WTC11 (cell line): Measurements from ENCODE around the gene GRB10. TPM values are rescaled to one million over a fixed set of nuclear protein-coding genes. Genes with fewer than 3 reads are reported as not detected.

Experiments used
- ATAC-seq: fragments of 200-7000 bp; cut with Tn5 transposase; 2 replicates; pipeline ENCODE4 v1.10.0; 2021; ENCODE audit warnings: mild to moderate bottlenecking, moderate library complexity
- CTCF ChIA-PET: fragments of 300-600 bp; sonication (Branson Sonifier 250); formaldehyde crosslinking; loops from one replicate; lab custom pipeline; 2021; ENCODE audit warnings: antibody characterized with exemption; lab: Charles Lee
- POLR2A ChIA-PET: fragments of 350-600 bp; sonication (Branson Sonifier 250); formaldehyde crosslinking; loops from one replicate; lab custom pipeline; 2021; ENCODE audit warnings: antibody characterized with exemption; lab: Charles Lee
- DNase-seq: peaks from one replicate; pipeline ENCODE4 v3.0.0; 2021; ENCODE audit warnings: low spot score
- H3K27ac Mint-ChIP-seq: 2 replicates; pipeline ENCODE4 v1.8.0; 2021; ENCODE audit warnings: mixed read lengths
- H3K27me3 Mint-ChIP-seq: 2 replicates; pipeline ENCODE4 v1.8.0; 2021; ENCODE audit warnings: low read depth, mild to moderate bottlenecking, moderate library complexity, mixed read lengths
- H3K36me3 Mint-ChIP-seq: 2 replicates; pipeline ENCODE4 v1.8.0; 2021; ENCODE audit warnings: mixed read lengths
- H3K4me1 Mint-ChIP-seq: 2 replicates; pipeline ENCODE4 v1.8.0; 2022; ENCODE audit warnings: mixed read lengths
- H3K4me3 Mint-ChIP-seq: 2 replicates; pipeline ENCODE4 v1.8.0; 2021; ENCODE audit warnings: mild to moderate bottlenecking, moderate library complexity, mixed read lengths
- H3K9me3 Mint-ChIP-seq: 2 replicates; pipeline ENCODE4 v1.8.0; 2021; ENCODE audit warnings: mixed read lengths
- CREM ChIP-seq: sonication (generic); formaldehyde crosslinking; IDR thresholded peaks from 2 replicates; pipeline ENCODE4 v1.8.1; 2022; ENCODE audit warnings: mild to moderate bottlenecking, missing genetic modification reagents, moderate library complexity
- GABPB1 ChIP-seq: sonication (generic); formaldehyde crosslinking; IDR thresholded peaks from 2 replicates; pipeline ENCODE4 v1.8.1; 2023; ENCODE audit warnings: mild to moderate bottlenecking, missing genetic modification reagents
- IRF2 ChIP-seq: sonication (generic); formaldehyde crosslinking; IDR thresholded peaks from 2 replicates; pipeline ENCODE4 v1.8.0; 2022; ENCODE audit warnings: low read depth, missing genetic modification reagents, borderline replicate concordance
- MXD4 ChIP-seq: fragments of 250-450 bp; sonication (Bioruptor Pico); IDR thresholded peaks from 2 replicates; pipeline ENCODE4 v1.8.0; 2021; ENCODE audit warnings: mild to moderate bottlenecking, moderate library complexity, borderline replicate concordance
- PRRX2 ChIP-seq: fragments of 250-450 bp; sonication (Bioruptor Pico); IDR thresholded peaks from 2 replicates; pipeline ENCODE4 v1.8.0; 2021; ENCODE audit warnings: mild to moderate bottlenecking
- TCF7 ChIP-seq: sonication (generic); formaldehyde crosslinking; IDR thresholded peaks from 2 replicates; pipeline ENCODE4 v1.8.0; 2022; ENCODE audit warnings: mild to moderate bottlenecking, low read depth, missing genetic modification reagents, moderate library complexity
- ZNF219 ChIP-seq: sonication (generic); formaldehyde crosslinking; IDR thresholded peaks from 2 replicates; pipeline ENCODE4 v1.8.0; 2023; ENCODE audit warnings: missing genetic modification reagents, mild to moderate bottlenecking, borderline replicate concordance
- total RNA-seq: library from RNA; stranded (reverse); gene quantifications from 3 replicates; pipeline ENCODE4 v1.2.3, GENCODE V29; 2021
- TF ChIP-seq, protein P1 (sequence below): fragments of 250-450 bp; sonication (Bioruptor Pico); IDR thresholded peaks from 2 replicates; pipeline ENCODE4 v2.1.2; 2022; ENCODE audit warnings: mild to moderate bottlenecking, moderate library complexity
- TF ChIP-seq, protein P2 (sequence below): sonication (generic); formaldehyde crosslinking; IDR thresholded peaks from 2 replicates; pipeline ENCODE4 v1.8.0; 2023; ENCODE audit warnings: mild to moderate bottlenecking, missing genetic modification reagents
- TF ChIP-seq, protein P3 (sequence below): sonication (generic); formaldehyde crosslinking; IDR thresholded peaks from 2 replicates; pipeline ENCODE4 v1.8.0; 2023; ENCODE audit warnings: missing genetic modification reagents
- TF ChIP-seq, protein P4 (sequence below): sonication (generic); formaldehyde crosslinking; IDR thresholded peaks from 2 replicates; pipeline ENCODE4 v1.8.0; 2022; ENCODE audit warnings: mild to moderate bottlenecking, missing genetic modification reagents
- TF ChIP-seq, protein P5 (sequence below): sonication (generic); formaldehyde crosslinking; conservative IDR thresholded peaks from 2 replicates; pipeline ENCODE4 v1.8.1; 2022; ENCODE audit warnings: mild to moderate bottlenecking, missing genetic modification reagents
- TF ChIP-seq, protein P6 (sequence below): sonication (generic); formaldehyde crosslinking; IDR thresholded peaks from 2 replicates; pipeline ENCODE4 v1.8.0; 2022; ENCODE audit warnings: mild to moderate bottlenecking, missing genetic modification reagents

GRB10 gene
- total RNA-seq, 1 experiment from 2014 or later, result 103 TPM

DNA sequence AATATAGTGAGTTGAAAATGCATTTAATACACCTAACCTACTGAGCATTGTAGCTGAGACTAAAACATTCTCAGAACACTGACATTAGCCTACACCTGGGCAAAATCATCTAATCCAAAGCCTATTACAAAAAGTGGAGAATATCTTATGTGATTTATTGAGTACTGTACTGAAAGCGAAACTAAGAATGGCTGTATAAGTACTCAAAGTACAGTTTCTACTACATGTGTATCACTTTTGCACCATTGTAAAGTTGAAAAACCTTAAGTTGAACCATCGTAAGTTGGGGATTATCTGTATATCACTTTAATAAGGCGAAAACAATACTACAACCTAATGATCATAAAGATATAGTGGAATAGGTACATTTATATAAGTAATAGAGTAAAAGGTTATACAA is 45.4 kb upstream of the GRB10 start:
- H3K4me3 Mint-ChIP-seq, result no peak overlapping the region
- ChIA-PET CTCF (no interaction called here), POLR2A (no interaction called here)
- H3K27ac Mint-ChIP-seq, result no peak overlapping the region
- ATAC-seq (no peak), DNase-seq (no peak)
- H3K36me3 Mint-ChIP-seq, result no peaks in the 10 kb centered on the region
- H3K9me3 Mint-ChIP-seq, result peaks cover 12% of the 10 kb centered on the region
- TF ChIP-seq CREM (CRISPR knock-in tag), result no peak
- no peak for TF ChIP-seq ZNF219 (CRISPR knock-in tag)
- TF ChIP-seq, protein P1, sequence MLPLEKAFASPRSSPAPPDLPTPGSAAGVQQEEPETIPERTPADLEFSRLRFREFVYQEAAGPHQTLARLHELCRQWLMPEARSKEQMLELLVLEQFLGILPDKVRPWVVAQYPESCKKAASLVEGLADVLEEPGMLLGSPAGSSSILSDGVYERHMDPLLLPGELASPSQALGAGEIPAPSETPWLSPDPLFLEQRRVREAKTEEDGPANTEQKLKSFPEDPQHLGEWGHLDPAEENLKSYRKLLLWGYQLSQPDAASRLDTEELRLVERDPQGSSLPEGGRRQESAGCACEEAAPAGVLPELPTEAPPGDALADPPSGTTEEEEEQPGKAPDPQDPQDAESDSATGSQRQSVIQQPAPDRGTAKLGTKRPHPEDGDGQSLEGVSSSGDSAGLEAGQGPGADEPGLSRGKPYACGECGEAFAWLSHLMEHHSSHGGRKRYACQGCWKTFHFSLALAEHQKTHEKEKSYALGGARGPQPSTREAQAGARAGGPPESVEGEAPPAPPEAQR, result no peak
- TF ChIP-seq IRF2 (CRISPR knock-in tag), result no peak
- TF ChIP-seq, protein P2, sequence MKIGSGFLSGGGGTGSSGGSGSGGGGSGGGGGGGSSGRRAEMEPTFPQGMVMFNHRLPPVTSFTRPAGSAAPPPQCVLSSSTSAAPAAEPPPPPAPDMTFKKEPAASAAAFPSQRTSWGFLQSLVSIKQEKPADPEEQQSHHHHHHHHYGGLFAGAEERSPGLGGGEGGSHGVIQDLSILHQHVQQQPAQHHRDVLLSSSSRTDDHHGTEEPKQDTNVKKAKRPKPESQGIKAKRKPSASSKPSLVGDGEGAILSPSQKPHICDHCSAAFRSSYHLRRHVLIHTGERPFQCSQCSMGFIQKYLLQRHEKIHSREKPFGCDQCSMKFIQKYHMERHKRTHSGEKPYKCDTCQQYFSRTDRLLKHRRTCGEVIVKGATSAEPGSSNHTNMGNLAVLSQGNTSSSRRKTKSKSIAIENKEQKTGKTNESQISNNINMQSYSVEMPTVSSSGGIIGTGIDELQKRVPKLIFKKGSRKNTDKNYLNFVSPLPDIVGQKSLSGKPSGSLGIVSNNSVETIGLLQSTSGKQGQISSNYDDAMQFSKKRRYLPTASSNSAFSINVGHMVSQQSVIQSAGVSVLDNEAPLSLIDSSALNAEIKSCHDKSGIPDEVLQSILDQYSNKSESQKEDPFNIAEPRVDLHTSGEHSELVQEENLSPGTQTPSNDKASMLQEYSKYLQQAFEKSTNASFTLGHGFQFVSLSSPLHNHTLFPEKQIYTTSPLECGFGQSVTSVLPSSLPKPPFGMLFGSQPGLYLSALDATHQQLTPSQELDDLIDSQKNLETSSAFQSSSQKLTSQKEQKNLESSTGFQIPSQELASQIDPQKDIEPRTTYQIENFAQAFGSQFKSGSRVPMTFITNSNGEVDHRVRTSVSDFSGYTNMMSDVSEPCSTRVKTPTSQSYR (CRISPR knock-in tag), result no peak
- TF ChIP-seq, protein P3, sequence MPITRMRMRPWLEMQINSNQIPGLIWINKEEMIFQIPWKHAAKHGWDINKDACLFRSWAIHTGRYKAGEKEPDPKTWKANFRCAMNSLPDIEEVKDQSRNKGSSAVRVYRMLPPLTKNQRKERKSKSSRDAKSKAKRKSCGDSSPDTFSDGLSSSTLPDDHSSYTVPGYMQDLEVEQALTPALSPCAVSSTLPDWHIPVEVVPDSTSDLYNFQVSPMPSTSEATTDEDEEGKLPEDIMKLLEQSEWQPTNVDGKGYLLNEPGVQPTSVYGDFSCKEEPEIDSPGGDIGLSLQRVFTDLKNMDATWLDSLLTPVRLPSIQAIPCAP (CRISPR knock-in tag), result no peak
- peaks cover 13% of the 10 kb centered on the region for H3K4me1 Mint-ChIP-seq
- peaks cover 4% of the 10 kb centered on the region for H3K27me3 Mint-ChIP-seq

DNA sequence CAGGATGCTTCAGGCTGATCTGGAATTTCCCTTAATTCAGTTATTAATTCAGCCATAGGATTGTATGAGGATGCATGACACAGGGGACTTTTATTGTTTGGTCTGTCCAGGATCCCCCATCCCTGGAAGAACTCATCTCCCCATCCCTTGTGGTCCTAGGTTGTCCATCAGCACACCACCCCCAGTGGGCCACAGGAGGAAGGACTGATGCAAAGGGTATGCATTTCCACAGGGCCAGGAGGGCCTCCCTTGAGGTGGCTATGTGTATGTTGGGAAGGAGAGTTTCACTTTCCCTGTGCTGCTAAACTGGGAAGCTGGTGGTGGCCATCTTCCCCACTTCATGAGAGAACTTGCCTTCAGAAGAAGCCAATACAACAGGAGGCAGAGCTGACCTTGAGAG is 44.6 kb upstream of the GRB10 start:
- DNase-seq, result no peak
- TF ChIP-seq, protein P4, sequence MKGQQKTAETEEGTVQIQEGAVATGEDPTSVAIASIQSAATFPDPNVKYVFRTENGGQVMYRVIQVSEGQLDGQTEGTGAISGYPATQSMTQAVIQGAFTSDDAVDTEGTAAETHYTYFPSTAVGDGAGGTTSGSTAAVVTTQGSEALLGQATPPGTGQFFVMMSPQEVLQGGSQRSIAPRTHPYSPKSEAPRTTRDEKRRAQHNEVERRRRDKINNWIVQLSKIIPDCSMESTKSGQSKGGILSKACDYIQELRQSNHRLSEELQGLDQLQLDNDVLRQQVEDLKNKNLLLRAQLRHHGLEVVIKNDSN (CRISPR knock-in tag), result no peak
- no peak for TF ChIP-seq MXD4 (CRISPR knock-in tag)
- TF ChIP-seq, protein P5, sequence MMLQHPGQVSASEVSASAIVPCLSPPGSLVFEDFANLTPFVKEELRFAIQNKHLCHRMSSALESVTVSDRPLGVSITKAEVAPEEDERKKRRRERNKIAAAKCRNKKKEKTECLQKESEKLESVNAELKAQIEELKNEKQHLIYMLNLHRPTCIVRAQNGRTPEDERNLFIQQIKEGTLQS, result no peak
- no peak for TF ChIP-seq GABPB1 (CRISPR knock-in tag)
- no peak for TF ChIP-seq PRRX2
- H3K27me3 Mint-ChIP-seq, result peaks cover 4% of the 10 kb centered on the region
- no peak overlapping the region for H3K27ac Mint-ChIP-seq
- no peak for ATAC-seq
- no peaks in the 10 kb centered on the region for H3K36me3 Mint-ChIP-seq
- peaks cover 13% of the 10 kb centered on the region for H3K9me3 Mint-ChIP-seq
- ChIA-PET POLR2A (no interaction called here), CTCF (no interaction called here)
- H3K4me3 Mint-ChIP-seq, result no peak overlapping the region
- peaks cover 17% of the 10 kb centered on the region for H3K4me1 Mint-ChIP-seq

DNA sequence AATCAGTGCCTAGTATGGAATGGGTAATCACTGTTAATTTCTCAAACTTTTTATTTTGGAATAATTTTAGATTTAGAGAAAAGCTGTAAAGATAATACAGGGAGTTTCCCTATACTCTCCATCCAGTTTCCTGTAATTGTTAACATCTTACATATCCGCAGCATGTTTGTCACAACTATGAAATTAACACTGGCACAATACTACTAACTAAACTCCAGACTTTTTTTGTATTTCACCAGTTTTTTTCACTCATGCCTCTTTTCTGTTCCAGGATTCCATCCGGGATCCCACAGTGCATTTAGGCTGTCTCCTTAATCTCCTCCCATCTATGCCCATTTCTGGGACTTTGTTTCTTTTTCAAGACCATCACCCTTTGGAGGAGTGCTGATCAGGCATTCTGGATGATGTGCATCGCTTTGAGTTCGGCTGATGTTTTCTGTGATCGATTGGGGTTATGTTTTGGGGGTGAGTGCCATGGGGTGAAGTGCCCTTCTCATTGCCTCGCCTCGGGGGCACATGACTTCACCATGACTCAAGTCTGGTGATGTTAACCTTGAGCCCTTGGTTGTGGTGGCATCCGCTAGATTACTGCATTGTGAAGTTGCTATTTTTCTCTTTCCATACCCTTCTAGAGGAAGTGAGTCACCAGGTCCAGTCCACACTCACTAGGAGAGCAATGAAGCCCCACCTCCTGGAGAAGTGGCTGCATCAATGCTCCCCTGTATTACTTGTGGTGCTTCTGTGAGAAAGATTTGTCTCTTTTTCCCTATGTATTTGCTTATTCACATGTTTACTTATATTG is 43.9 kb upstream of the GRB10 start:
- TF ChIP-seq, protein P6, sequence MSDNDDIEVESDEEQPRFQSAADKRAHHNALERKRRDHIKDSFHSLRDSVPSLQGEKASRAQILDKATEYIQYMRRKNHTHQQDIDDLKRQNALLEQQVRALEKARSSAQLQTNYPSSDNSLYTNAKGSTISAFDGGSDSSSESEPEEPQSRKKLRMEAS (CRISPR knock-in tag), result no peak
- TF ChIP-seq, protein P1, result no peak
- no peak for TF ChIP-seq TCF7 (CRISPR knock-in tag)
- TF ChIP-seq, all 79 proteins: peak for 0
- Mint-ChIP-seq H3K4me3 (no peak overlapping the region), H3K36me3 (no peaks in the 10 kb centered on the region), H3K4me1 (peaks cover 25% of the 10 kb centered on the region), H3K27me3 (no peaks in the 10 kb centered on the region; the same call in 1 of the 2 replicates), H3K9me3 (peaks cover 12% of the 10 kb centered on the region), H3K27ac (no peak overlapping the region)
- ATAC-seq (no peak), DNase-seq (no peak)
- ChIA-PET POLR2A (no interaction called here), CTCF (no interaction called here)
